GM21723 (cell line): ENCODE measurements around the gene CCDC172.

ENCODE experiments used
- ATAC-seq: cut with Tn5 transposase; IDR thresholded peaks from one replicate; pipeline ENCODE4 v1.9.1; 2021; ENCODE audit warnings: mild to moderate bottlenecking, moderate library complexity; ENCODE audit not compliant: unreplicated experiment

CCDC172 gene

GRCh38 chr10:116429288-116429977, 105.2 kb downstream of the CCDC172 start:
- ATAC-seq = no peak
